Stimulated activated CD4-positive, alpha-beta T cell treated with anti-CD3 and anti-CD28 coated beads, TNF-alpha, amount 100 ng/mL, for 24 hours (primary cell): Measurements from ENCODE around the gene BOD1.

Experiments
- DNase-seq, 3 experiments: peaks; one replicate each; pipeline ENCODE4 v3.0.0-alpha.2; 2020; ENCODE audit warnings: low read depth in 3 of 3

Gene BOD1

DNA sequence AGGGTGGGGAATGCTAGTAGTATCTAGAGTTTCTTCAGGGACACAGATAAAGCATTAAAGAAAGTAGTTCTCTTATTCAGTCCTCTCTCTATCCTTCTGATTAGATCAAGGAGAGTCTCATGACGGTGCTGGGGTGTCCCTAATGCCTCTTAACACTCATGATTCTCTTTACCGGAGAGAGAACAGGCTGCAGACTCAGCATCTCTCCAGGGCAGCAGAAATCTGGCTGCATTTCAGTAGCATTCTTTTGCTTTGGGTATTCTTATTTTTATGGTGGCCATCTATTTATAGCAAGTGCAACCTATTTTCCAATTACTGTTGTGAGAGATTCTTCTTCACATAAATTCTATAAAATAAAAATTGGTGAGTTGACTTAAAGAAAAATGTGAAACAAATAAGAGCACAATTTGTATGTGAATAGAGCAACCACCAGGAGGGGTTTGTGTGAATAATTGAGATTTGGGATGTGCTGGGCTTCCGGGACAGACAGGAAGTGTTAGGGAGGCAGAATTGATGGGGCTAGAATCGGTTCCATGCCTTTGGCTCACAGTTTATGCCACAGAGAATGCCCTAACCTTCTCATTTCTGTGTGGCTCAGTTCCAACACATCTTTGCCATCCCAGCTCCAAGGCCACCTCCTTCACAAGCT is 23.8 kb upstream of the BOD1 start:
- no peak for DNase-seq

DNA sequence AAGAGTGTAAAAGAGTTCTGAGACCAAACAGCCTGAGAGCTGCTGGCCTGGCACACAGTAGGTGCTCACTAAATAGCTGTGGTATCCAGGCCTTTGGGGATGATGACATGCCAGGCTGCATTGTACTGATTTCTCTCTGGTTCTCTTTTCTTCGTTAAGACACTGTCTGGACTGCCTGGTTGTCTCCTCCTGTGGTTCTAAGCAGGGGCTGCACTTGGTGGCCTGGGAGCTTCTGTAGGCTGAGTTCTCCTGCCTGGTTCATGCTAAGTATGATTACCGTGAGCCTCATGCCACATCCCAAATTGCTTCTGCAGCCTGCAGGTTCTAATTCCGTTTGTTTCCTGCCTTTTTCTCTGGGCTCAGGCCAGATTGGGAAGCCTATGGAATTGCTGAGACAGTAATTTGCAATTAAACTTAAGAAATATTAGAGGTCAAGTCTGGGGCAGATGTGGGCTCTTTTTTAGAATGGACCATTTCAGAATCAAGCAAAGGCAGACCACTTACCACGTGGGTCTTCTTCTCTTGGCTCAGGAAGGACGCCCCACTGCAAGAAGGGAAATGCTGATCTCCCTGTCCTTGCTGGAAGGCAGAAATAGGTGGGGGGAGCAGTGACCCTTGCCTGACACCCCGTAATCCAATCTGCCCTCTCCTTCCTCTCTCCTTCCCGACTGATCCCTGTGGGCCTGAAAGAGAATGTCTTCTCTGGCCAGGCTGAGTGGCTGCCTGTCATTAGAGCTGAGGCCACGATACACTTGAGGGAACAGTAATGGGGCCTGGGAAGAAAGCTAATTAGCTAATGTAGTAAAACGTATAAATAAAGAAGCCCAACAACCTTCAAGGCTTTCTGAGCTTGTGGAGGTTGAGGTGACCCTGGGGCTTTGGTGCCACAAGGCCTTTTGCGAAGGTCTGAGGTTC is 21.9 kb upstream of the BOD1 start:
- no peak for DNase-seq

DNA sequence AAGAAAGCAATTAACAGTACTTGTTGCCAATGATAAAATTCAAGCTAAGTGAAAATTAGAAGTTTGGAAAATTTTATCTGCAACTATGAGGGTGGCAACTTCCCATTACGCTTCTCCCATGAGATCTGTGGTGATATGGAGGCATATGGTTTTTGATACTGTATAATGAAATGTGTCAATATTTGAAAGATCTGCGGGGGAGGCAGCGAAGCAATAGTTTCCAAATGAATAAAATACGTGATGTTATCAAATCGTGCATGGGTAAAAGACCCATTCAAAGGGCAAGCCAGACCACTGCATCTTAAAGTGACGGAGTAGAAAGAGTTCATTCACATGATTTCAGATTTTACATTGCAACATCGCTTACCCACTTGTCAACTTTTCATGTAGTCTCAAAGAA is 20.9 kb upstream of the BOD1 start:
- no peak for DNase-seq

DNA sequence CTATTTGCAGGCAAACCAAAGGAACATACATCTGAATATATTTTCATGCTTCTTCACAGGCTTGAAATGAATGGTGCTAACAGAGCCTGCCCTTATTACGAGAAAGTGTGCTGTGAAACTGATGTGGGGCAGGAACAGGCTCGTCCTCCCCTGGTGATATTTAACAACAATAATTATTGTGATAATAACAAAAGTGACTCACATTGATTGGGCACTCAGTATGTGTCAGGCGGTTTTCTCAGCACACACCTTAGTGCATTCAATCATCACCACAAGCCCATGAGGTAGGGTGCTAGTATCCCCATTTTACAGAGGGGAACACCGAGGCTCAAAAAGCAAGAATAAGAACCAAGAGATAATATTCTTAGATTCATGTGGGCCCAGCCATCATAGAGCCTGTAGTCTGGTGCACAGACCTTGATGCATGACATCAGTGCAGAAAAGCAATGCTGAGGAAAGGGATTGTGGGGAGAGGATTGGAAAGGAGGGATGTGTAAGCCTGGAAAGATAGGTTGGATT is 18.1 kb upstream of the BOD1 start:
- no peak for DNase-seq

DNA sequence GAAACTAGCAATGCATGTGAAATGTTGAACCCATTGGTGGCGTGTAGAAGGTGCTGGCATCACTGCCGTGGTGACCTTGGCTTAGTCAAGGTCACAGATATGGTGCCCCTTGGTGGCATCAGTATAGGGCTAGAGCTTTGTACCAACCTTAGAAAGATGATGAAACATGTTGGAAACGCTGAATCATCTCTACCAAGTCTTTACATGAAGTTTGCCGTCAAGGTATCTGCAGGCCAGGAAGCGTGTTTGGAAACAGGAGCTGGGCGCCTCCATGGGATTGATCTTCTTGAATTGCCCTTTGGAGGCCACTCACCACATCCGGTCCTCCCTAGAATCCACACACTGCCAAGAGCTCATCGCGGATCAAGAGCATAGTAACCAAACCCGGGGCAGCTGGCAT is 16.9 kb upstream of the BOD1 start:
- DNase-seq, result no peak

DNA sequence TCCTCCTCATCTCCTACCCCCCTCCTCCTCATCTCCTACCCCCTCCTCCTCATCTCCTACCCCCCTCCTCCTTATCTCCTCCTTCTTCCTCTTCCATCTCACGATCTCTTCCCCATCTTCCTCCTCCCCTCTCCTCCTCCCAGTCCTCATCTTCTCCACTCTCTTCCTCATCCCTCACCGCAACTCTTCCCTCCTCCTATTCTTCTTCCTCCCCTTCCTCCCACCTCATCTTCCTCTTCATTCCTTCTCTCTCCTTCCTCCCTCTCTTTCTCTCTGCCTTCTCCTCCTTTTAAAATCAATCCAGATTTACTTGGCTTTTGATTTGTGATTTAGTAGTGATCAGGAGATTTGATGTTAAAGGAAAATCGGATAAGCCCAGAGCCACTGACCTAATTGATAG is 15.0 kb upstream of the BOD1 start:
- DNase-seq, result no peak

DNA sequence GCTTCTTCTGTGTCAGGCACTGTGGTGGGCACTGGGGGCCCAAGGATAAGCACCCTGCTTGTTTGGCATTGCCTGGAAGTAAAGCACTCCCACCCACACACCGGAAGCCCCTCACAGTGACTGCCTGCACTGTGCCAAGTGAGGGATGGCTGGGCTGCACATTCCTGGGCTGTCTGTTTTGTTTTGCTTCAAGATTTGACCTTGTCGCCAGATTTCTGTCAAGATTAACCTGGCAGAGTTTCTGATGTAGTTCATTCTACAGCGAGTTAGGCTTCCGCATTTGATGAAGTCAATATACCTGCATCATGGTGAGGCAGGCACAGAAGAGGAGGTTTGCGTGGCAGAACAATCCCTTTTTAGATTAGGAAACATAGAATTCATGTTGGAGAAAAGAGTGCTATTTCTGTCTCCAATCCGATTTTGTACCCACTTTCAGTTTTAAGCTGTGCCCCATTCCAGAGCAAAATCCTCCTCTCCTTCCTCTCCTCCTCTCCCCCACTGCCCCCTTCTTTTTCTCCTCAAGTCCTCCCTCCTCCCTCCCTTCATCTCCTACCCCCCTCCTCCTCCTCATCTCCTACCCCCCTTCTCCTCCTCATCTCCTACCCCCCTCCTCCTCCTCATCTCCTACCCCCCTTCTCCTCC is 14.4 kb upstream of the BOD1 start:
- DNase-seq, result no peak

DNA sequence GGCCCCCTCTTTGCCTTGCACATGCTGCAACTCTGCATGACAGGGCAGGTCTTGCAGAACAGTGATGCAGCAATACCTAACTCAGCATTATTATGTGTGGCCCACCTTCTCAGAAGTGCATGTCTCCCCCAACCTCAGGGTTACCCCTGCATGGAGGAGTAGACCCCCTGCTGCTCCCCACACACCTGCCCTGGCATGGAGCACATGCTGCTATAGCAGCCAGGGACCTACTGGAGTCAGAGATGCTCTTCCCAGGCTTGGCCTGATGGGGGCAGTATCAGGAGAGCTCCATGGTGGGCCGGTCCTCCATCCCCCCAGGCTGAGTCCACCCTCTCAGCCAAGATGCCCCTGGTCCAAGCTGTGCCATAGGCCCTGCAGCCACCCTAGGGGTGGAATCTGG is 13.2 kb upstream of the BOD1 start:
- DNase-seq, result no peak

DNA sequence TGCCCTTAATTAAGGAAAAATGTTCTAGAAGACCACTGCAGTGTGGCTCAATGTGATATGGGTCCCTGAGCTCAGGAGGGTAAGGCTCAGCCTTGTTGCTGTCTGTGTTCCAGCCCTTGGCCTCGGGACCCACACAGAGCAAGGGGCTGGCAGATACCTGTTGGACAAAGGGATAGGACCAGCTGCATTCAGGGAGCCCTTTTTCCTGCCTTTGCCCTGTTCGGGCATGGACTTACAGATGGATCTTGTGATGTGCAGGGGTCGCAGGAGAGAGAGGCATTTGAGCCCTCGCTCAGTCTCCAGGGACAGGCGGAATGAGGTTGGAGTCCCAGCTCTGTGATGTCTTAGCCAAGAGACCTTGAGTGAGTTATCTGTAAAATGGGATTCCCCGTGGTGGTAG is 12.1 kb upstream of the BOD1 start:
- no peak for DNase-seq

DNA sequence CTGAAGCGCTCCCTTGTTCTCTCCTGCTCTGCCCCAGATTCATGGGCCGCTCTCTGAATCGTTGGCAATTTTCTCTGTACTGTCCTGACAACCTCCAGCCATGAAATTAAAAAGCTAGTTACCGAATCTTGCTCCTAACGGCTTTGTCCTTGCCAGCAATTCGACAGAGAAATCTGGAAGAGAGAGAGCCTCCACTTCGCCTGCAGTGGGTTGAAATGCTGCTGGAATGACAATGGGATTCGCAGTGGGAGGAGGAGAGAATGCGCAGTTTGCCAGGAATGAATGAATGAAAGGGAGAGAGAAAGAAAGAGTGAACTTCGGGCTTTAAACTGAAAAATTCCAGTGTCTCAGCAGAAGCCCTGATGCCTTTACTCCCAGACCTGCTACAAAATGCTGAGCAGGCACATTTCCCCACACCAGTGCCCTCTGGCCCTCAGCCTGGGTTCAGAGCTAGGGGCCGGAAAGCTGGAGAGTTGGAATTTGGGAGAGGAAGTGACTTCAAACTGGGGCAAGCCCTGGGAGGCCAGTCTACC is 11.5 kb upstream of the BOD1 start:
- DNase-seq, result no peak

DNA sequence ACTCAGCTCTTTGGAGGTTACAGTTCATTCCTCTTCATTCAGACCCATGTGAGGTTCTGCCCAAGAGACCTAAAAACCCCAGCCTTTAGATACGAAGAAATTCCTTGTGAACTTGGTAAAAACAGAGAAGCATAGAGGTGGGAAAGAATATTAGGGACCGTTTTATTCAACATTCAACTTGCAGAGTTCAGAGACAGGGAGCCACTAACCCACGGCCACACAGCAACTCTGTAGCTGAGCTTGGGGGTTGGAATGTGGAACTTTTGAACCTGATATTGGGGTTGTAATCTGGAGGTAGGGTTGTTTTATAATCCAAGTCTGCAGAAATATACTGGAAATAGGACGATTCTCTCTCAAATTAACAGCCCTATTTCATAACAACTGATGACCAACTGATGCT is 10.8 kb upstream of the BOD1 start:
- DNase-seq, result no peak

DNA sequence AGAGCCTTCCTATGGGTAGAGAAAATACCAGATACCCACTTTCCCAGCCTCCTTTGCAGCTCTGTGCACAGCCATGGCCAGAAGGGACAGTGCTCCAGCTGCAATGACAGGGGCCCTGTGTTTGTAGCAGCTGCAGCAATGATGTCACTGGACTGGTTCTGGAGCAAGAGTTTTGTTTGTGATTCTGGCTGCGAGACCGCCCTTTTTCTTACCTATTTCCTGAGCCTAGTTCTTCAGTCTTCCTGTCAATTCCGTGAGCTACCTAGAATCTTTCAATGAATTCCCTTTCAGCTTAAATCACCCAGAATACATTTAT is 10.0 kb upstream of the BOD1 start:
- no peak for DNase-seq

DNA sequence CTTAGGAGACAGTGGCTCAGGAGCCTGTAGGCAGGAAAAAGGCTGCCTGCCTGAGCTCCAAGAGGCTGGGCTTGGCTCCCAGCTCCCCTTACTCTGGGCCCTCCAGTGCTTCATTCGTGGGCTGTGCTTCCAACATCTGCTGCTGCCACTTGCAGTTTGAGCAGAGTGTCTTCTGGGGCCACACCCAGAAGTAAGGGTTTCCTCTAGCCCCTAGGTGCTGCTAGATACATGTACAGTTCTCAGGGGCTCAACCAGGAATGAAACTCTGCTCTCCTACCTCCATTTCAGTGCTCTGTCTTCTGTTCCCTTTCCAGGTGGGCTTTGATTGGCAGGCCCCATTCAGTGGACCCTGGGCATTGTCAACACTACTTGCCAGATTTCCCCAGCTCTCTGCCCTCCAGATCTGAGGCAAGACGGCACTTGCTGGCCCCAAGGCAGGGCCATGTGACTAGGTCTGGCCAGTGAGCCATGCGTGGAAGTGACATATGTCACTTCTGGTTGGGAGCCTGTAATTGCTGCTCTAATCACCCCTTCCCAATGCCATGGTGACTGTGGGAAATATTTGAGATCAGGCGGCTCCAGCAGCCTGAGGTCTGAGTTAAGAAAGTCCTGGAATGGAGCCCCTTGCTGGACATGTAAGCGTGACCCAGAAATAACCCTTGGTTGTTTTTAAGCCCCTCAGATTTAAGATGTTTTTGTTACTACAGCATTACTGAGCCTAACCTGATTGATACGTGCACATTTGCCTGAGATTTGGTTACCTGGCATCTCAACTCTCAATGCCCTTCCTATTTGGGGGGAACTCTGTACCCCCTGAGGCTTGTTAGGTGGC is 9.4 kb upstream of the BOD1 start:
- DNase-seq, result no peak

DNA sequence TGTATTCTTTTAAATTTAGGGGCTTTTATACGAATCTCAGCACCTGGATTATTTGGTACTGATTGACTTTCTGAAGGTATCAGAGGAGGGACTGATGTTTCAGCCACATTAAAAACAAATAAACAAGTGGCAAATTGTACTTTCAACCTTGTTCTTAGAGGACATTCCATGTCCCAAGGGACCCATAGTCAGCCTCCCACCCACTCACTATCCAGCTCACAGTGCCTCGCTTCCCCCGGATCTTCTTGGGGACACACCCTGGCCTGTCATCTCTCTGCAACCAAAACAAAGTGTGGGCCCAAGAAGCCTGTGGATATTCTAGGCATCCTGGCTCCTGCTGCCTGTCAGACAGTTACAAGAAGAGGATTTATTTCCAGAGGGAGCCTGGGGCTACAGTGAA is 8.8 kb upstream of the BOD1 start:
- no peak for DNase-seq

DNA sequence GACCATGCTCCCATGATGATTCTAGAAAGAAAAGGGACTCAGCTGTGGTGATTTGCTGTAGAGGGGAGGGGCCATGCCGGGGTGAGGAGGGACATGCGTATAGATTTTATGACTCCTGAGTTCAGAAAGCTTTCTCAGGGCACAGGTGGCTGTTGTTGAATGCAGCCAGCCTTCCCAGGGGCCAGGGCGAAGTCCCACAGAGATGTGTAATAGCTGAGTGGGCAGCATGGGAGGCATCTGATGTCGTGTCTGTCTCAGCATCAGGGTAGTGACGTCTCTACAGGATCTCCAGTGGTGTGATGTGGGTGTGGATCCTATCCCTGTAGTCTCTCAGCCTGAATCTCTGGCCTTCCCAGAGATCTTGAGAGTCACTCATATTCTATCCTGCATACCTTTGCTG is 7.8 kb upstream of the BOD1 start:
- DNase-seq, result no peak

DNA sequence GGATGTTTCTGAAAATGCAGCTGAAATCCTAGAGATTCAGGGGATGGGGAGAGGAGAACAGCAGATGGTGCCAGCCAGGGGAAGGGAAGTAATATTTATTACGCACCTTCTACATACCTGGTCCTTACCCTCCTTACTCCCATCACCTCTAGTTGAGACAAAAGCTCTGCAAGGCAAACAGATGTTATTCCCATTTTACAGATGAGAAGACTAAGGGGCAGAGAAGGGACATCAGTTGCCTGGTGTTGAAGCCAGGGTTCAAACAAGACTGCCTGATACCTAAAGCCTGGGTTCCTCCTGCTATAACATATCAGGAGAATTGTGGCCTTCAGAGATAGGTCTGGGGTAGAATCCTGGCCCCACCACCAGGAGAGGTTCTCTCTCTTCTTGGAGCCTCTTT is 7.3 kb upstream of the BOD1 start:
- DNase-seq, result no peak

DNA sequence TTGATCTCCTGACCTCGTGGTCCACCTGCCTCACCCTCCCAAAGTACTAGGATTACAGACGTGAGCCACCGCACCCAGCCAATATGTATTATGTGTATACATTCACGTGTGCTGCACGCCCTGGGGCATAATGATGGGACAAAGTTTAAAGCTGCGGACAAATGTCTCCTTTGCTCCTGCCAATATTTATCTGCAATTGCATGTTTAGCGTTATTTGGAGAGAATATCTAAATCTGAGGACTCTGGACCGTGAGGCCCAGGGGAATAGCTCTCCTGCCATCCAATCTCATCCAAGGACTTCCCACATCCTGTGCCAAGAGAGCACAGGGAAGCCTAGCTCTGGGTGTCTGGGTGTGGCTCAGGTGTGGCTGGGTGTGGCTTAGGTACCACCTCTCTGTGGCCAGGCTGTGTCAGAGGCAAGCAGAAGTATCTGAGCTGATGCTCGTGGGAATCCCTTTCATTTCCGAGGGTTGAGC is 6.9 kb upstream of the BOD1 start:
- DNase-seq, result no peak

DNA sequence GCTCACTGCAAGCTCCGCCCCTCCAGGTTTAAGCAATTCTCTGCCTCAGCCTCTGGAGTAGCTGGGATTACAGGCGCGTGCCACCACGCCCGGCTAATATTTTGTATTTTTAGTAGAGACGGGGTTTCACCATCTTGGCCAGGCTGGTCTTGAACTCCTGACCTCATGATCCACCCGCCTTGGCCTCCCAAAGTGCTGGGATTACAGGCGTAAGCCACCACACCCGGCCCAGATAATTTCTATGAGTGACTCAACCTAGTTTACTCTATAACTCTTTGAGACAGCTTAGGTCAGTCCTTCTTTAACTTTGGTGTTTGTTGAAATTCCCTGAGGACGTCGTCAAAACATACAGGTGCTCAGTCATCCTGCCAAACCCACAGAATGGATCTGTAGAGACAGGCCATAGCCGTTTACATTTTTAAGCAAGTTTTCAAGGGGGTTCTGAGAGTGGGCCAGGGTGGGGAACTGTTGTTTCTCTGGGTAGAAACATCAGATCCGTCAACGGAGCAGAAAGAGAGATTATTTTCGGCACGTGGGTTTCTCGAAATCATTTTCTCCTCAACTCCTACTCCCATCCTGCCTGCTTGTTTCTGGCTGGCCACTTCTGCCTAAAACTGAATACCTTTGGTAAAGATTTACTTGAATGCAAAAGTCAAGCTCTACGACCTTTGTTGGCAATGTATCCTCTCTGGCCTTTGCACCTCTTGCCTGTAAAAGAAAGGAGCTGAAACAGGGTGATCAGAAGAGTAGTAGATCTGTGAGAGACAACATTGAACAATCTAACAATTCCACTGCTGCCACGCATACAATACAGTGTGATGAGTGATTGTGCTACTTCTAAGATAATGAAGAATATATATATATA is 6.0 kb upstream of the BOD1 start:
- no peak for DNase-seq

DNA sequence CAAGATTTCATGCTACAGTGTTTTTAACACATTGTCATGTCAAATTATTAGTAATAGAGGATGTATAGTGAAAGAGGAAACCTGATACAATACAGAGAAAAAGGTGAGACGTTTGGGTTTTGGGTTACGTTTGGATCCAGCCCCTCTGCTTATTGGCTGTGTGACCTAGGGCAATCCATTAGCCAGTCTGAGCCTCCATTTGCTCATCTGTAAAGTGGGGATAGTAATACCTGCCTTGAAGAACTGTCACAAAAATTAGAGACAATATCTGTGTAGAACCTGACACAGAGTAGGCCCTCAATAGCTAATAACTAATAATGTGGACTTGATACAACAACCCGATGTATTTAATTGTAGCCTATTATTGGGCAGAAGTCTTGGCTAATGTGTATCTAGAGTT is 4.3 kb upstream of the BOD1 start:
- no peak for DNase-seq

DNA sequence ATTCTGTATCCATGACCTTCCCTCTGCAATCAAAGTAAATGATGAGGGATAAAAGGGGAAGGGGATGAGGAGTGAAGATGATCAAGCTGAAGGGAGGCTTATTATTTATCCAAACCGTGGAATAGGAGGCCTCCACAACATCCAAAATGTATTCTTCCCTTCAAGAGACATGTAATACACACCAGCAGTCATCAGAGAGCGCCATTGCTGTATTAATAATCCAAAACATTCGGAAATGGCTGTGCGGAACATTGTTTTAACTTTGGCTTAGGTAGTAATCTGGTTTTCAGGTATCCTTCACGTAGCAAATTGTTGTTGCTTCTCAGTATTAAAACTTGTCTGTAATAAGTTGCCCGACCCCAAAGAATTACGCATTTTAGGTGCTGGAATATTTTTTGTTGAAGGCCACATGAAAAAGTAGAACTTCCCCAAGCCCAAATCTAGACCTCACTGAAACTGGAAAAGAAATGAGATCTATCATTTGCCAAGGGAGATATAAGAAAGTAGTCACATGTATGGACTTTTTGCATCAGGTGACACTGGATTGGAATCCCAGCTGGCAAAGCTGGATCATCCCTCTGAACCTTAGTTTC is 2.6 kb upstream of the BOD1 start:
- peak in 1 of 3 experiments; percentile 40 for DNase-seq
